HEK293 (cell line): ENCODE data around the gene XIRP1.

ENCODE experiments used
- BCL11A ChIP-seq: fragments of 450-650 bp; formaldehyde crosslinking; IDR thresholded peaks from 2 replicates; pipeline ENCODE4 v1.5.1; 2016; ENCODE audit warnings: low read depth, missing biosample characterization, missing genetic modification characterization
- MEIS1 ChIP-seq: sonication (generic); formaldehyde crosslinking; IDR thresholded peaks from 2 replicates; pipeline ENCODE4 v1.8.1; 2022; ENCODE audit warnings: missing genetic modification reagents, mild to moderate bottlenecking, borderline replicate concordance
- REST ChIP-seq: fragments of 450-650 bp; formaldehyde crosslinking; IDR thresholded peaks from 2 replicates; pipeline ENCODE4 v1.5.1; 2016; ENCODE audit warnings: missing biosample characterization, missing genetic modification characterization
- TCF7L2 ChIP-seq: IDR thresholded peaks from 2 replicates; pipeline ENCODE4 v1.6.1; 2011; ENCODE audit warnings: low read depth, mild to moderate bottlenecking, inconsistent platforms, low read length, moderate library complexity, borderline replicate concordance
- TRIM28 ChIP-seq: IDR thresholded peaks from 2 replicates; pipeline ENCODE4 v1.6.1; 2011; ENCODE audit warnings: low read length, control low read depth, borderline replicate concordance
- ZFP41 ChIP-seq: fragments of 450-650 bp; formaldehyde crosslinking; IDR thresholded peaks from 2 replicates; pipeline ENCODE4 v1.5.1; 2016; ENCODE audit warnings: missing biosample characterization, missing genetic modification characterization, borderline replicate concordance
- ZNF24 ChIP-seq: fragments of 450-650 bp; formaldehyde crosslinking; IDR thresholded peaks from 2 replicates; pipeline ENCODE4 v1.5.1; 2016; ENCODE audit warnings: missing biosample characterization, missing genetic modification characterization
- ZNF404 ChIP-seq: fragments of 450-650 bp; formaldehyde crosslinking; IDR thresholded peaks from 2 replicates; pipeline ENCODE4 v1.5.1; 2017; ENCODE audit warnings: missing biosample characterization, missing genetic modification characterization
- ZNF501 ChIP-seq: fragments of 450-650 bp; formaldehyde crosslinking; IDR thresholded peaks from 2 replicates; pipeline ENCODE4 v1.5.1; 2016; ENCODE audit warnings: missing biosample characterization, missing genetic modification characterization
- ZNF623 ChIP-seq: fragments of 450-650 bp; formaldehyde crosslinking; IDR thresholded peaks from 2 replicates; pipeline ENCODE4 v1.5.1; 2016; ENCODE audit warnings: missing biosample characterization, missing genetic modification characterization
- TF ChIP-seq, protein P1 (sequence below): fragments of 450-650 bp; formaldehyde crosslinking; IDR thresholded peaks from 2 replicates; pipeline ENCODE4 v1.5.1; 2016; ENCODE audit warnings: missing biosample characterization, missing genetic modification characterization
- TF ChIP-seq, protein P2 (sequence below): fragments of 450-650 bp; formaldehyde crosslinking; IDR thresholded peaks from 2 replicates; pipeline ENCODE4 v1.5.1; 2016; ENCODE audit warnings: missing biosample characterization, missing genetic modification characterization

- TF ChIP-seq REST, result no peak
- TF ChIP-seq, protein P1, sequence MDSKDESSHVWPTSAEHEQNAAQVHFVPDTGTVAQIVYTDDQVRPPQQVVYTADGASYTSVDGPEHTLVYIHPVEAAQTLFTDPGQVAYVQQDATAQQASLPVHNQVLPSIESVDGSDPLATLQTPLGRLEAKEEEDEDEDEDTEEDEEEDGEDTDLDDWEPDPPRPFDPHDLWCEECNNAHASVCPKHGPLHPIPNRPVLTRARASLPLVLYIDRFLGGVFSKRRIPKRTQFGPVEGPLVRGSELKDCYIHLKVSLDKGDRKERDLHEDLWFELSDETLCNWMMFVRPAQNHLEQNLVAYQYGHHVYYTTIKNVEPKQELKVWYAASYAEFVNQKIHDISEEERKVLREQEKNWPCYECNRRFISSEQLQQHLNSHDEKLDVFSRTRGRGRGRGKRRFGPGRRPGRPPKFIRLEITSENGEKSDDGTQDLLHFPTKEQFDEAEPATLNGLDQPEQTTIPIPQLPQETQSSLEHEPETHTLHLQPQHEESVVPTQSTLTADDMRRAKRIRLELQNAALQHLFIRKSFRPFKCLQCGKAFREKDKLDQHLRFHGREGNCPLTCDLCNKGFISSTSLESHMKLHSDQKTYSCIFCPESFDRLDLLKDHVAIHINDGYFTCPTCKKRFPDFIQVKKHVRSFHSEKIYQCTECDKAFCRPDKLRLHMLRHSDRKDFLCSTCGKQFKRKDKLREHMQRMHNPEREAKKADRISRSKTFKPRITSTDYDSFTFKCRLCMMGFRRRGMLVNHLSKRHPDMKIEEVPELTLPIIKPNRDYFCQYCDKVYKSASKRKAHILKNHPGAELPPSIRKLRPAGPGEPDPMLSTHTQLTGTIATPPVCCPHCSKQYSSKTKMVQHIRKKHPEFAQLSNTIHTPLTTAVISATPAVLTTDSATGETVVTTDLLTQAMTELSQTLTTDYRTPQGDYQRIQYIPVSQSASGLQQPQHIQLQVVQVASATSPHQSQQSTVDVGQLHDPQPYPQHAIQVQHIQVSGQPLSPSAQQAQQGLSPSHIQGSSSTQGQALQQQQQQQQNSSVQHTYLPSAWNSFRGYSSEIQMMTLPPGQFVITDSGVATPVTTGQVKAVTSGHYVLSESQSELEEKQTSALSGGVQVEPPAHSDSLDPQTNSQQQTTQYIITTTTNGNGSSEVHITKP (tag by site-specific recombination), result no peak
- TF ChIP-seq TCF7L2, result no peak
- TF ChIP-seq, protein P2, sequence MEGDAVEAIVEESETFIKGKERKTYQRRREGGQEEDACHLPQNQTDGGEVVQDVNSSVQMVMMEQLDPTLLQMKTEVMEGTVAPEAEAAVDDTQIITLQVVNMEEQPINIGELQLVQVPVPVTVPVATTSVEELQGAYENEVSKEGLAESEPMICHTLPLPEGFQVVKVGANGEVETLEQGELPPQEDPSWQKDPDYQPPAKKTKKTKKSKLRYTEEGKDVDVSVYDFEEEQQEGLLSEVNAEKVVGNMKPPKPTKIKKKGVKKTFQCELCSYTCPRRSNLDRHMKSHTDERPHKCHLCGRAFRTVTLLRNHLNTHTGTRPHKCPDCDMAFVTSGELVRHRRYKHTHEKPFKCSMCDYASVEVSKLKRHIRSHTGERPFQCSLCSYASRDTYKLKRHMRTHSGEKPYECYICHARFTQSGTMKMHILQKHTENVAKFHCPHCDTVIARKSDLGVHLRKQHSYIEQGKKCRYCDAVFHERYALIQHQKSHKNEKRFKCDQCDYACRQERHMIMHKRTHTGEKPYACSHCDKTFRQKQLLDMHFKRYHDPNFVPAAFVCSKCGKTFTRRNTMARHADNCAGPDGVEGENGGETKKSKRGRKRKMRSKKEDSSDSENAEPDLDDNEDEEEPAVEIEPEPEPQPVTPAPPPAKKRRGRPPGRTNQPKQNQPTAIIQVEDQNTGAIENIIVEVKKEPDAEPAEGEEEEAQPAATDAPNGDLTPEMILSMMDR (tag by site-specific recombination), result no peak
- TF ChIP-seq MEIS1, result no peak
- no peak for TF ChIP-seq ZNF404 (tag by site-specific recombination)
- no peak for TF ChIP-seq BCL11A (tag by site-specific recombination)
- TF ChIP-seq ZNF501 (tag by site-specific recombination), result no peak
- TF ChIP-seq ZNF623 (tag by site-specific recombination), result no peak
- no peak for TF ChIP-seq TRIM28
- TF ChIP-seq ZNF24 (tag by site-specific recombination), result no peak
- no peak for TF ChIP-seq ZFP41 (tag by site-specific recombination)
Observed at GRCh38 chr3:39143051-39143885, 49.1 kb downstream of the XIRP1 start.
